AG04450 (cell line): ENCODE results near the gene HPGD. TPM values are rescaled to one million over a fixed set of nuclear protein-coding genes. Genes with fewer than 3 reads are reported as not detected.

ENCODE experiments used
- CTCF ChIA-PET: fragments of 300-600, 350-600 bp; formaldehyde crosslinking; extraction: SDS; loops from one replicate; lab custom pipeline; 2022; ENCODE audit warnings: antibody characterized with exemption, inconsistent platforms; lab: Charles Lee
- POLR2A ChIA-PET: fragments of 350-600 bp; formaldehyde crosslinking; extraction: SDS; loops from one replicate; lab custom pipeline; 2021; ENCODE audit warnings: antibody characterized with exemption, inconsistent platforms; lab: Yijun Ruan, JAX
- DNase-seq: peaks from one replicate; pipeline ENCODE4 v3.0.0-alpha.2; 2011; ENCODE audit warnings: low read depth, low spot score
- H3K27ac ChIP-seq: one replicate; pipeline ENCODE4 v1.5.1; 2012; ENCODE audit warnings: low read depth, low read length, control low read depth
- H3K27me3 ChIP-seq: one replicate; pipeline ENCODE4 v1.6.0; 2012; ENCODE audit warnings: low read length; ENCODE audit not compliant: control insufficient read depth, insufficient read depth
- H3K4me3 ChIP-seq: 2 replicates; pipeline ENCODE4 v1.5.1; 2011; ENCODE audit warnings: mild to moderate bottlenecking, low read depth, low read length, control low read depth
- H3K9me3 ChIP-seq: 2 replicates; pipeline ENCODE4 v1.5.1; 2012; ENCODE audit warnings: low read length; ENCODE audit not compliant: control insufficient read depth, insufficient read depth
- polyA plus RNA-seq: library from polyadenylated mRNA; depleted of rRNA; stranded (reverse); fragments of >200 nt; gene quantifications from 2 replicates; pipeline ENCODE4 v1.2.3, GENCODE V29; 2011; rRNA removed
- TF ChIP-seq, protein P1 (sequence below): IDR thresholded peaks from 2 replicates; pipeline ENCODE4 v1.5.1; 2011; ENCODE audit warnings: low read depth, low read length, control low read depth, inconsistent platforms

Gene HPGD
- polyA plus RNA-seq, 1 experiment: 0.21 TPM

DNA sequence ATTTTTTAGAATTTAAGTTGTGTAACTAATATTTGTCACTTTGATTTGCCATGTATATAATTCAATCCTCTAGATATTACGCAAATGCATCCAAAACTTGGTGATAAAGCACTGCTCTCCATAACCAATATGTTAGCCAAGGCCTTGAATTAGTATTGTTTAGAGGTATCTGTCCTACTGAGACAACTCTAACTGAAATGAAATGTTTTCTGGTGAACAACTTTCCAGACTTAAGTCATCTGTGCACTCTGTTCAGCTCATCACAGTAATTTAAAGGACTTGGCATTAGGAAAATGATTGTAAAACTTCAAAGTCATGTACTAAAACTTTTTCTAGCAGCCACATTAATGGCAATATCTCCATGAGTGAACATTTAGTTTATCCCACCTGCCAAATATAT, 73.1 kb downstream of the HPGD start:
- TF ChIP-seq, protein P1, sequence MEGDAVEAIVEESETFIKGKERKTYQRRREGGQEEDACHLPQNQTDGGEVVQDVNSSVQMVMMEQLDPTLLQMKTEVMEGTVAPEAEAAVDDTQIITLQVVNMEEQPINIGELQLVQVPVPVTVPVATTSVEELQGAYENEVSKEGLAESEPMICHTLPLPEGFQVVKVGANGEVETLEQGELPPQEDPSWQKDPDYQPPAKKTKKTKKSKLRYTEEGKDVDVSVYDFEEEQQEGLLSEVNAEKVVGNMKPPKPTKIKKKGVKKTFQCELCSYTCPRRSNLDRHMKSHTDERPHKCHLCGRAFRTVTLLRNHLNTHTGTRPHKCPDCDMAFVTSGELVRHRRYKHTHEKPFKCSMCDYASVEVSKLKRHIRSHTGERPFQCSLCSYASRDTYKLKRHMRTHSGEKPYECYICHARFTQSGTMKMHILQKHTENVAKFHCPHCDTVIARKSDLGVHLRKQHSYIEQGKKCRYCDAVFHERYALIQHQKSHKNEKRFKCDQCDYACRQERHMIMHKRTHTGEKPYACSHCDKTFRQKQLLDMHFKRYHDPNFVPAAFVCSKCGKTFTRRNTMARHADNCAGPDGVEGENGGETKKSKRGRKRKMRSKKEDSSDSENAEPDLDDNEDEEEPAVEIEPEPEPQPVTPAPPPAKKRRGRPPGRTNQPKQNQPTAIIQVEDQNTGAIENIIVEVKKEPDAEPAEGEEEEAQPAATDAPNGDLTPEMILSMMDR: no peak
- ChIA-PET POLR2A (no interaction called here), CTCF (no interaction called here)
- no peak for DNase-seq
- H3K9me3 ChIP-seq: no peaks in the 10 kb centered on the region
- no peaks in the 10 kb centered on the region for H3K27me3 ChIP-seq
- no peak overlapping the region for H3K27ac ChIP-seq
- H3K4me3 ChIP-seq: no peak overlapping the region

DNA sequence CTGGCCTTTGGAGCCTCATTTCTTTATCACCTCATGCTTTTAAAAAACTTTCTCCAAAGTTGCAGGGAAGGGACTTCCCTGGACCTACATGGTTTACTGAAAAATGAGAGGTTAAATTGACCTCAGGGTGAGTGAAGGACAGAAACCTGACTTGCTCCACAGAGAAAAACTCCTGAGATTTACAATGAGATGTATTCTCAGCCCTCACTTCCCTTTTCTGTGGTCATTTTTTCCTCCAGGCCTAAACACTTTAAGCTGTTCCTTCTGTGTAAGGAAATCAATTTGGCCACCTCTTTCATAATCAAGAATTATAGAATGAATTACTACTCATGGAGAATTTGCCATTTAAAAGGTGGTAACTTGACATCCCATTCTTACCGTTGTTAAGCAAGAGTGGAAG, 77.9 kb downstream of the HPGD start:
- TF ChIP-seq, protein P1: no peak
- Histone ChIP-seq H3K27me3 (no peaks in the 10 kb centered on the region), H3K4me3 (no peak overlapping the region), H3K9me3 (no peaks in the 10 kb centered on the region), H3K27ac (no peak overlapping the region)
- ChIA-PET CTCF (no interaction called here), POLR2A (no interaction called here)
- DNase-seq: no peak

Other genes starting within 250 kb of the HPGD start
- 22.5 and 28.9 TPM in 2 replicates for gene FBXO8, start 238.8 kb downstream of the HPGD start, polyA plus RNA-seq
- 4.5 and 7.4 TPM in 2 replicates for gene CEP44, start 238.6 kb downstream of the HPGD start, polyA plus RNA-seq